Central memory CD8-positive, alpha-beta T cell (primary cell): ENCODE results near the gene GRID1.

Source experiments
- ATAC-seq: fragments of 150-1000 bp; cut with Tn5 transposase; replicated peaks from 2 replicates; pipeline ENCODE4 v1.10.0; 2022; ENCODE audit warnings: mild to moderate bottlenecking, moderate FRiP score, moderate number of reproducible peaks; ENCODE audit not compliant: poor library complexity, severe bottlenecking; ENCODE audit errors: extremely low read depth
- DNase-seq, 2 donors: peaks; one replicate each; pipeline ENCODE4 v3.0.0; 2021; ENCODE audit warnings: low spot score in 2 of 2
- H3K27ac Mint-ChIP-seq: one replicate; pipeline ENCODE4 v1.8.0; 2022; ENCODE audit warnings: low read depth, mild to moderate bottlenecking, moderate library complexity, mixed read lengths
- H3K27me3 Mint-ChIP-seq: one replicate; pipeline ENCODE4 v1.8.0; 2022; ENCODE audit warnings: mixed read lengths
- H3K36me3 Mint-ChIP-seq: one replicate; pipeline ENCODE4 v1.8.0; 2022; ENCODE audit warnings: mild to moderate bottlenecking, moderate library complexity, mixed read lengths; ENCODE audit not compliant: insufficient read depth
- H3K4me1 Mint-ChIP-seq: one replicate; pipeline ENCODE4 v1.8.0; 2022; ENCODE audit warnings: mixed read lengths
- H3K4me3 Mint-ChIP-seq: one replicate; pipeline ENCODE4 v1.8.0; 2022; ENCODE audit warnings: mild to moderate bottlenecking, moderate library complexity, mixed read lengths
- H3K9me3 Mint-ChIP-seq: one replicate; pipeline ENCODE4 v1.8.0; 2022; ENCODE audit warnings: mixed read lengths

GRID1 gene

DNA sequence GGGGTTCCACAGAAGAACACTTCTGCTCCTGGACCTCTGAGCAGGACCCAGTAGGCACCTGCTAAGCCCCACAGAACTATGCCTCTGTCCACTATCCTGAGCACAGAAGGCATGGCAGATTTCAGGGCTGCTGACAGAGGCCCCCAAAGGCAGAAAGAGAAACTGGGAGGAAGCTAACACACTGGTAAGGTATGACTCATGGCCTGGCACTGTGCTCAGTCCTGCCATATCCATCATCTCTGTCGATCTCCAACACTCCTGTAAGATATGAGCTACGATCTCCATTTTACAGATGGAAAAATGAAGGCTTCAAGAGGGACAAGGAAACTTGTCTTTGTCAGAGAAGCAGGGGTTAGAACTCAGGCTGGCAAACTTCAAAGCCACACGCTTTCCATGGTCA is 62.2 kb downstream of the GRID1 start:
- no peak for ATAC-seq
- no peaks in the 10 kb centered on the region for H3K9me3 Mint-ChIP-seq
- no peak for DNase-seq
- H3K4me3 Mint-ChIP-seq = no peak overlapping the region
- H3K36me3 Mint-ChIP-seq = no peaks in the 10 kb centered on the region
- H3K27me3 Mint-ChIP-seq = peaks cover 63% of the 10 kb centered on the region
- no peak overlapping the region for H3K27ac Mint-ChIP-seq
- H3K4me1 Mint-ChIP-seq = no peaks in the 10 kb centered on the region

DNA sequence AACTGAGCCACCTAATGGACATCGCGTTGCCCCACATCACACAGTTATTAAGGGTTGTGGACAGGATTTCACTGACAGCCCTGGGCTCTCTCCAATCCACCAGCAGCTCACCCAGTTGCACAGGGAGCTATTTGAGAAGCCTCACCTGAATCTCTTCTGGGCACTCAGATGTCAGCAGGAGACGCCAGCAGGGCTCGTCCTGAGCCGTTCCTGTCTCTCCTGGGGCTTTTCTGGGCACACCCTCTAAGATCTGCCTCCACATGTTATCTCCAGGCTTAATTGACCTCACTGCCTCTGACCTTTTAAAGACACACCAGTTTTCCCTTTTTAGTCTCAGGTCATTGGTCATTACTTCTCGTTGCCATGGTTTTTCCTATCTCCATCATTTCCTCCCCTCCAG is 63.0 kb downstream of the GRID1 start:
- DNase-seq (no peak), ATAC-seq (no peak)
- peaks cover 56% of the 10 kb centered on the region for H3K27me3 Mint-ChIP-seq
- no peak overlapping the region for H3K27ac Mint-ChIP-seq
- H3K4me1 Mint-ChIP-seq = no peaks in the 10 kb centered on the region
- H3K9me3 Mint-ChIP-seq = no peaks in the 10 kb centered on the region
- H3K36me3 Mint-ChIP-seq = no peaks in the 10 kb centered on the region
- H3K4me3 Mint-ChIP-seq = no peak overlapping the region

DNA sequence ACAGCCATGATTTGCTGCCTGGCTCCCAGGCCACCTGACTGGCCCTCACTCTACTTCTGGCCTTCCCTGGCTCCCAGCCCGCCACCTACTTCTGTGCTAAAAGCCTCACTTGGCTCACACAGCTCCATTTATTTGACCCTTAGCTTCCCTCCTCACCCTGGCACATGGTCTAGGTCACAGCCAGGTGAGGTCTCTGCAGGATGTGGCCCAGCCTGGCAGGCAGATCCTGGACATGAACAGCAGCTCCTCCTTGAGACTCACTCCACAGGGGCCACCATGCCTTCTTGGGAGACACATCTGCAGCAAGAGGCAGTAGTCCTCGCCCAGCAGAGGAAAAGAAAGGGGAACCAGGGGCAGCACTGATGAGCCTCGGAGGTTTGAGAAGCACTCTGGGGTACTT is 64.6 kb downstream of the GRID1 start:
- H3K9me3 Mint-ChIP-seq = no peaks in the 10 kb centered on the region
- H3K27ac Mint-ChIP-seq = no peak overlapping the region
- H3K36me3 Mint-ChIP-seq = no peaks in the 10 kb centered on the region
- ATAC-seq = no peak
- H3K27me3 Mint-ChIP-seq = peaks cover 47% of the 10 kb centered on the region
- no peaks in the 10 kb centered on the region for H3K4me1 Mint-ChIP-seq
- DNase-seq = no peak
- H3K4me3 Mint-ChIP-seq = no peak overlapping the region

- ATAC-seq = no peak
- H3K27ac Mint-ChIP-seq = no peak overlapping the region
- H3K9me3 Mint-ChIP-seq = no peaks in the 10 kb centered on the region
- H3K4me3 Mint-ChIP-seq = no peak overlapping the region
- no peak for DNase-seq
- no peaks in the 10 kb centered on the region for H3K36me3 Mint-ChIP-seq
- no peaks in the 10 kb centered on the region for H3K4me1 Mint-ChIP-seq
- H3K27me3 Mint-ChIP-seq = peaks cover 47% of the 10 kb centered on the region
Measured at GRCh38 chr10:86300931-86301830, 65.4 kb downstream of the GRID1 start.

GRCh38 chr10:86300399-86300925 is 66.1 kb downstream of the GRID1 start:
- Mint-ChIP-seq H3K9me3 (no peaks in the 10 kb centered on the region), H3K4me1 (no peaks in the 10 kb centered on the region), H3K4me3 (no peak overlapping the region), H3K36me3 (no peaks in the 10 kb centered on the region), H3K27ac (no peak overlapping the region), H3K27me3 (peaks cover 47% of the 10 kb centered on the region)
- DNase-seq (no peak), ATAC-seq (no peak)

GRCh38 chr10:86299562-86299961 is 67.0 kb downstream of the GRID1 start:
- no peak for ATAC-seq
- H3K4me3 Mint-ChIP-seq = no peak overlapping the region
- no peaks in the 10 kb centered on the region for H3K36me3 Mint-ChIP-seq
- no peak for DNase-seq
- no peaks in the 10 kb centered on the region for H3K9me3 Mint-ChIP-seq
- no peaks in the 10 kb centered on the region for H3K4me1 Mint-ChIP-seq
- peaks cover 46% of the 10 kb centered on the region for H3K27me3 Mint-ChIP-seq
- no peak overlapping the region for H3K27ac Mint-ChIP-seq

GRCh38 chr10:86298501-86299001 is 68.0 kb downstream of the GRID1 start:
- no peak for ATAC-seq
- no peaks in the 10 kb centered on the region for H3K36me3 Mint-ChIP-seq
- H3K4me3 Mint-ChIP-seq = no peak overlapping the region
- no peak for DNase-seq
- no peak overlapping the region for H3K27ac Mint-ChIP-seq
- H3K27me3 Mint-ChIP-seq = peaks cover 44% of the 10 kb centered on the region
- H3K4me1 Mint-ChIP-seq = no peaks in the 10 kb centered on the region
- no peaks in the 10 kb centered on the region for H3K9me3 Mint-ChIP-seq

- no peaks in the 10 kb centered on the region for H3K36me3 Mint-ChIP-seq
- no peaks in the 10 kb centered on the region for H3K9me3 Mint-ChIP-seq
- no peak for DNase-seq
- no peak overlapping the region for H3K4me3 Mint-ChIP-seq
- H3K27me3 Mint-ChIP-seq = peaks cover 24% of the 10 kb centered on the region
- no peaks in the 10 kb centered on the region for H3K4me1 Mint-ChIP-seq
- ATAC-seq = no peak
- H3K27ac Mint-ChIP-seq = no peak overlapping the region
Measured at GRCh38 chr10:86295791-86296190, 70.8 kb downstream of the GRID1 start.

- Mint-ChIP-seq H3K27me3 (peaks cover 19% of the 10 kb centered on the region), H3K9me3 (no peaks in the 10 kb centered on the region), H3K27ac (no peak overlapping the region), H3K4me3 (no peak overlapping the region), H3K36me3 (no peaks in the 10 kb centered on the region), H3K4me1 (no peaks in the 10 kb centered on the region)
- ATAC-seq (no peak), DNase-seq (peak in 1 of 2 donors; percentile 10)
Measured at GRCh38 chr10:86295351-86295750, 71.2 kb downstream of the GRID1 start.

DNA sequence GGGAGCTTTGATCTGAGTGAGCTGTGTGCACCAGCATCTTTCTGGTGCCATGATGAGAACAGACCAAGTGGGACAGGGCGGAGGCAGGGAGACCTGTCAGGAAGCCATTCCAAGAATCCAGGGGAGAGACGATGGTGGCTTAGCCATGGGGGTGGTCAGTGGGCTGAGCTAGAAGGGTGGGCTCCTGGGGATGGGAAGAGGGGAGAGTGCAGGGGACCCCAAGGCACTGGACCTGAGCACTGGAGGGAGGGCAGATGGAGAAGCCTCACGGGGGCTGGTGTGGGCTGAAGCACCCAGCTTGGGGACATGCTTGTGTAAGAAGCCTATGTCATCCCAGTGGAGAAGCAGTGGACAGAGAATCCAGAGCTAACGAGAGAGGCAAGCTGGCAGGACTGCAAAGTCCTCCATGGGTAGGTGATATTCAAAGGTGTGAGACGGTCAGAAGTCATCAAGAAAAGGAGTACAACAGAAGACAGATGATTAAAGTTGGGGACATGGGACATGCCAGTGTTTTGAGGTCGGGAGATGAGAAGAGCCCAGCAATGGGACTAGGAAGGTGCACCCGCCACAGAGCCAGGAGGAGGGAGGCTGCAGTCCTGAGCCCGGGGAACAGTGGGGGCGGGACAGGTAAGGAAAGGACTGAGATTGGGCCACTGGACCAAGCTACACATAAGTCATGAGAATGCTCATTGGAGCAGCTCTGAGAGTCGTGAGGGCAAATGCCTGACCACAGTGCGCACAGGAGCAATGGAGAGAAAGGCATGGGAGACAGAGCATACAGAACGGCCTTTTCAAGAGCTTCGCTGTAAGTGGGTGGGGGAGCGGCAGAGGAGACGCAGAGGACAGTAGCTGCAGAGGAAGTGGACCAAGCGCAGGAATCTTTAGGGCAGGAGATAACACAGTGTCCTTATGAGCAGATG is 72.0 kb downstream of the GRID1 start:
- DNase-seq (peak in 1 of 2 donors; percentile 5), ATAC-seq (no peak)
- Mint-ChIP-seq H3K27me3 (peaks cover 15% of the 10 kb centered on the region), H3K9me3 (no peaks in the 10 kb centered on the region), H3K4me1 (no peaks in the 10 kb centered on the region), H3K27ac (no peak overlapping the region), H3K36me3 (no peaks in the 10 kb centered on the region), H3K4me3 (no peak overlapping the region)

DNA sequence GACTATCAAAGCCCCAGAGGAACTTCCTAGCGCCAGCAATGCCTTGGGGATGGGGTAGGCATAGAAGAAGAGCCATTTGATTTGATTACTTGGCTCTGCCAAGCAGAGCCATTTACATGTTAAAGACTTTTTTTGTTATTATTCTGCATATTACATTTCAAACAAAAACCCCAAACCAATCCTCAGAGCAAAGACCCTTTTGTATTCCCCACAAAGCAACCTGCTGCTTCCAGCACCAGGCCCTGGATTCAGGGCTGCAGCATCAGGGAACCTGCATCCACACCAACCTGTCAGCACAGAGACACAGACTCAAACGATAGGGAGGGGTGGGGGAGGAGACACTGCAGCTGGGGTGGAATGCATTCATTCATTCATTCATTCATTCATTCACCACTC is 73.2 kb downstream of the GRID1 start:
- Mint-ChIP-seq H3K27ac (no peak overlapping the region), H3K4me1 (no peaks in the 10 kb centered on the region), H3K9me3 (no peaks in the 10 kb centered on the region), H3K36me3 (no peaks in the 10 kb centered on the region), H3K27me3 (peaks cover 21% of the 10 kb centered on the region), H3K4me3 (no peak overlapping the region)
- ATAC-seq (no peak), DNase-seq (no peak)

DNA sequence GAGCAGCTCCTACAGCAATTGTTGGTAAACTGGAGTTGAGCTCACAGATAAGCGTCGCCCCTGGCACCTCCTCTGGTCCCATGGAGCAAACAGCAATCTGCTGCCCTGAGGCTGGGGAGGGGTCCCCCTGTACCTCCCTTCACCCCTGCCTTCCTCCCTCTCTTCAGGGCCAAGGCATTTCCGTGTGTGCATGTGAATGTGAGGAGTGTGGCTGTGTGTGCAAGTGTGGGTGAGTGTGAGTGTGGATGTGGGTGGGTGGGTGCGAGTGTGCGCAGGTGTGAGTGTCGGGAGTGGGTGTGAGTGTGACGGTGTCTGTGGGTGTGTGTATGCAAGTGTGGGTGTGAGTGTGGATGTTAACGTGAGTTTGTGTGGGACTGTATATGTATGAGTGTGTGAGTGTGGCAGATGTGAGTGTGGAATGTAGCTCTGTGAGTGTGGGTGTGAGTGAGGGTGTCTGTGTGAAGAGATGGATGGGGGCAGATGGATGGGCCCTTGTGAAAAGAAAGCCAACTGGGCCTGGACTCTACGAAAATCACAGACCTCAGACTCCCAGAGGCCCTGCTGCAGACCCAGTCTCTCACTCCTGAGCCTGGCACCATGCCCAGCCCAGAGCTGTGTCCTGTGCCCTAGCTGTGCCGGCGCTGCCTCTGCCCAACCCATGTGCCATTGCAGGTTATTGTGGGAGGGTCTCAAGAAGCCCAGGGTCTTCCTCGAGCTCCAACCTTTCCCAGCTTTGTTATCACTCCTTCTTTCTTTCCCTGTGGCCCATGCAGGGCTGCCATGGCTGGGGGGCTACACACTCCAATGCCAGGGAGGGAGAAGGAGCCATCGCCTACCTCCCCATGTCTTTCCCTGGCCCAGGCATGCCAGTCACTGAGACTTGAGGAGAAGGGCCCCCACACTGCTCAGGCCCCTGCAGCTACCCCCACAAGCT is 73.9 kb downstream of the GRID1 start:
- Mint-ChIP-seq H3K4me3 (no peak overlapping the region), H3K27ac (no peak overlapping the region), H3K27me3 (peaks cover 21% of the 10 kb centered on the region), H3K4me1 (no peaks in the 10 kb centered on the region), H3K36me3 (no peaks in the 10 kb centered on the region), H3K9me3 (no peaks in the 10 kb centered on the region)
- no peak for ATAC-seq
- DNase-seq = peak in 1 of 2 donors; percentile 8
